ENCODE data around the gene ALG1. TPM values are rescaled to one million over a fixed set of nuclear protein-coding genes. Genes with fewer than 3 reads are reported as not detected.
A peak's percentile ranks its signal among the peaks of the same experiment; 100 is the strongest.

ALG1 gene, protein sequence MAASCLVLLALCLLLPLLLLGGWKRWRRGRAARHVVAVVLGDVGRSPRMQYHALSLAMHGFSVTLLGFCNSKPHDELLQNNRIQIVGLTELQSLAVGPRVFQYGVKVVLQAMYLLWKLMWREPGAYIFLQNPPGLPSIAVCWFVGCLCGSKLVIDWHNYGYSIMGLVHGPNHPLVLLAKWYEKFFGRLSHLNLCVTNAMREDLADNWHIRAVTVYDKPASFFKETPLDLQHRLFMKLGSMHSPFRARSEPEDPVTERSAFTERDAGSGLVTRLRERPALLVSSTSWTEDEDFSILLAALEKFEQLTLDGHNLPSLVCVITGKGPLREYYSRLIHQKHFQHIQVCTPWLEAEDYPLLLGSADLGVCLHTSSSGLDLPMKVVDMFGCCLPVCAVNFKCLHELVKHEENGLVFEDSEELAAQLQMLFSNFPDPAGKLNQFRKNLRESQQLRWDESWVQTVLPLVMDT
- 12.0 and 14.9 TPM in 2 replicates for total RNA-seq (2014; rRNA removed; shearing (Covaris generic))

GRCh38 chr16:5071681-5072333, at the start of gene ALG1:
Gene ALG1, plus strand, starts transcription at chr16:5071843. Its CDS starts 7 bp downstream, at chr16:5071850.
- peak; percentile 84 for DNase-seq (ENCODE audit: low spot score)

DNA sequence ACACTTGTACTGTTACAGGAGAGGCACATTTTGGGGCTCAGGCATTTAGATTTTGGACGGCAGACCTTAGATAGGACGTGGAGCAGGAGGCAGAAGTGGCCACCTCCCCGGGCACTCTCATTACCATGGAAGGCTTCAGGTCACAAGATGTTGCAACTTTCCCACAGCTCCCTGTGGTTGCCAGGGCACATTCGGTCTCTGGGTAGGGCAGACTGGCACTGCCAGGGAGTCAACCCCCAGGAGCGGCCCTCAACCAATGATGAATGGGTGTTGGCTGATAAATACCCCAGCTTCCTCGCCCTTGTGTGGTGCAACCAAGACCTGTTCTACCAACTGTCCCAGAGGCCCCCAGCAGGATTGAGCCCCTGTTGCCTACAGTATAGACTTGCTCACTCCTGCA, 49.1 kb upstream of the ALG1 start:
- DNase-seq (ENCODE audit: low spot score), result no peak

DNA sequence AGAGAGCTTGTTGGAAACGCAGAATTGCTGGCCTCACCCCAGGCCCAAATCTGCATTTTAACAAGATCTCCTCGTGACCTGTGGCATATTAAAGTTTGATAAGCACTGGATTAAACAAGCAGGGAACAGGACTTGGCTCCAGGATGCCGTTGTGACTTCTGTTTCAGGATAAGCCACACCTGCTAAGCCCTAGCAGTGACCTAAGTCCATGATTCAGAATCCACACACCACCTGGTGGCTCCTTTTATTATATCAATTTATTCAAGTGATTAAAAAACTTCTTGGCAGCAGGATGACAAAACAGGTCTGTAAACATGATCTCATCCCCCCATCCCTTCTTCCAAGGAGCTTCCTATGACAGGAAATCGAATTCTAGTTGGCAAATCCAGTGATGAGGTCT, 47.0 kb upstream of the ALG1 start:
- peak; percentile 26 for DNase-seq (ENCODE audit: low spot score)

DNA sequence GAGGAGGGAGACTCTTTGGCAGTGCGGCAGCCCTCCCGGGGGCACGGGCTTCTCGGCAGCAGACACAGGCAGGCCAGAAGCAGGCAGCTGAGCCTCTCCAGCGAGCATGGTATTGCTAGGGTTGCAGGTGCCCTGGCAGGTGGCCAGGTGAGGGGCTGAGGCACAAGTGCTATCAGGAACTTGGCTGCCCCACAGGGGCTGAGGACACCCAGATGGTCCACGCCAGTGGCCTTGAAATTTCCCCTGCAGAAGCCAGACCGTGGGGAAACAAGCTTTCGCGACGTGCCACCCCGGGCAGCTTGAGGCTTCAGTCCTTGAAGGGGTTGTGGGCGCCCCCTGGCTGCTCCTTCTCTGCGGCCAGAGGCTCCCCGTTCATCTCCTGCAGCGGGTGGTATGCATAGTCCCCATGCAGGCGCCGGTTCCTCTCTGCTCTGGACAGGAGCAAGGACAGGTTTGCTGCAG, 46.4 kb upstream of the ALG1 start:
- DNase-seq (ENCODE audit: low spot score), result no peak

GRCh38 chr16:5026664-5027063, 45.0 kb upstream of the ALG1 start:
- DNase-seq (ENCODE audit: low spot score), result no peak

- no peak for DNase-seq (ENCODE audit: low spot score)
These were observed 44.6 kb upstream of the ALG1 start for GRCh38 chr16:5027086-5027485.

GRCh38 chr16:5027575-5028235, 43.9 kb upstream of the ALG1 start:
- DNase-seq (ENCODE audit: low spot score), result no peak

DNA sequence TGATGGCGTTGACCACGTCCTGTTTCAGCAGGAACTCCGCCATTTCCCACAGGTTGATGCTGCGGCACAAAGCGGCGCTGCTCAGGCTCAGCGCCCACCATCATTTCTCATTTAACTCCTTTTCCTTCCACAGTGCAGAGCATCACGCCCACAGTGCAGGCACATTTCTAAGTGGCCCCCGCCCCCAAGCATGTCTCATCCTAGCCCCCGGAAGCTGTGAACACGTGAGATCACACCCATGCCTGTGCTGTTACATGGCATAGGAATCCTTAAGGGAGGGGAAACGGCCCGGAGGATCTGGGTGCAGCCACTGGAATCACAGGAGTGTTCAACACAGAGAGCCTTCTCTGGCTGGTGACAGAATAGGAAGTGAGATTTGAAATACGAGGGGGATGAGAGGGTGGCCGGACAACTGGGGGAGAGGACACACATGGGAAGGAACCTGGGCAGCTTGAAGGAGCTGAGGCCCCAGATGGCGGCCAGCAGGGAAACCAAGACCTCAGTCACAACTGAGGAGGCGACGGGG, 42.6 kb upstream of the ALG1 start:
- no peak for DNase-seq (ENCODE audit: low spot score)

DNA sequence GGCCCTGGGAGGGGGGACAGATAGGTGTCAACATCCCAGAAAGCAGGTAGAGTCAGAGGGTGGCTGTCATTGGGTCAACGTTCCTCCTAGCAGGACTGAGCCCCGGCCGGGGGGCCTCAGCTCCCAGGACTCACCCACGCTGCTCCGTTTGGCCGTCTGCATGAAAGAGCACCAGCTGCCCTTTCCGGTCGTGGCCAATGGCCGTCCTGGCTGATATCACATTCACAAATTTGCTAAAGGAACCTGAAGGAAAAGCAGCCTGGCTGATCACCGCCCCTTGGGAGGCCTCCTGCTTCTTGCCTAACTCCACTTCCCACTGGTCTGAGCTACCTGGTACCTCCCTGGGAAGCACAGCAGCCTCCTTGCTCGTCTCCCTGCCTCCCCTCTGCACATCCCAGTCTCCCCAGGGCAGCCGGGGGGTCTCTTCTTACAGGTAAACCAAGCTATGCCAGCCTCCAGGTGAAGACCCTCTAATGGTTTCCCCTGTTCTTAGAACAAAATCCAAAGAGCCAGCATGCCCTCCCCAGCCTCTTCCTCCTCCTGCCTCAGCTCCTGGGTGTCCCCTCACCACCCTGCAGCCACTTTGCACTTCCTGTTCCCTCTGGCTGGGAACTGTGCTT, 41.3 kb upstream of the ALG1 start:
- DNase-seq (ENCODE audit: low spot score), result no peak

DNA sequence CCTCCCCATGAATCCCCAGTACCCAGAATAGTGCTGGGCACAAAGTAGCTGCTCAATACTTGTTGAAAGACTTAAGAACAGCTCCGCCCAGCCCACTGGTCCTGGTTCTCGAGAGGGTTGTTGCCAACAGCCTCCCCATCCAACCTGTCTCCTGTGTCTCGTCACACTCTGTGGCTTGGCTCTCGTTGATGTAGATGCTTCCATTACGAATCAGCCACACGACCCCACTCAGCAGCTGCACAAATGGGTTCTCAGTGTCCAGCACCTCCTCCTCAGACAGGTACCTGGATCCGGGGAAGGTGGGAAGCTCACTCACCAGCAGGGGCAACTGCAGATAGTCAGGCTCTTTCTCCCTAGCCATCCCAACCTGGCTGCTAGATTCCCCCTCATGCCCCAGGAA, 40.0 kb upstream of the ALG1 start:
- no peak for DNase-seq (ENCODE audit: low spot score)

DNA sequence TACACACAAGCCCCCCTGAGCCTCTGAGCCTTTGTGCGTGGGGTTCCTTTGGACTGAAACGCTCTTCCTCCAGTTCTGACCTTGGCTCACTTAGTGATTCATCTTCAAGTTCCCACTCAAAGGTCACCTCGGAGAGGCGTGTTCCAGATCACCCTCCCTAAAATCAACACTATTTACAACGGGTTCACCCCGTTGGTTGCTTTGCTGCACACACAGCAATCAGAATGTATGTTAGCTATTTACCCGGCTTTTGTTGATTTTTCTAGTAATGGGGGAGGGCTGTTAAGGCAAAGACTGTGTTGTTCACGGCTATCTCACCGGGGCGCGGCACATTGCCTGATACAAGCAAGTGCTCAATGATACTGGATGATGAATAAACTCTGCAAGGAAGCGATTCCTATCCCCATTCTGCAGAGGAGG, 38.9 kb upstream of the ALG1 start:
- no peak for DNase-seq (ENCODE audit: low spot score)

GRCh38 chr16:5033256-5034166, 38.1 kb upstream of the ALG1 start, which contains the start of gene NAGPA:
Gene NAGPA, minus strand, starts transcription at chr16:5033935. Its CDS starts 21 bp downstream, at chr16:5033914.
- peak; percentile 67 for DNase-seq (ENCODE audit: low spot score)

- DNase-seq (ENCODE audit: low spot score), result no peak
These were observed 37.5 kb upstream of the ALG1 start for GRCh38 chr16:5034167-5034523.

GRCh38 chr16:5035909-5036227, 35.8 kb upstream of the ALG1 start:
- DNase-seq (ENCODE audit: low spot score), result no peak

- no peak for DNase-seq (ENCODE audit: low spot score)
These were observed 35.2 kb upstream of the ALG1 start for GRCh38 chr16:5036228-5037156.

DNA sequence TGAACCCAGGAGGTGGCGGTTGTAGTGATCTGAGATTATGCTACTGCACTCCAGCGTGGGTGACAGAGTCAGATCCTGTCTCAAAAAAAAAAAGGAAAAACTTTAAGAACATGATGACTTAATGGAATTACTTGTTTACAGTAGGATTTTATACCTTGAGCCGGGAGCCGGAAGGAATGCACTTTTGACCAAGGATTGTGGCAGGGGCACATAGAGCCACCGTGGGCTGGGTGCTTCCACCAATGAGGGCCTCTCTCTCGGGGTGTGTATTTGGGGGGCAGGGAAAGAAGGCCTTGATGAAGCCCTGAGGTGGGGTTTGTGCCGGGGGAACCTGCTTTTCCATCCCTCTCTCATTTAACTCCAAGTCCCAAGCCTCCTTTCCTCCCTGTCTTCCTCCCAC, 31.2 kb upstream of the ALG1 start:
- DNase-seq (ENCODE audit: low spot score), result peak; percentile 52

GRCh38 chr16:5041600-5042133, 30.0 kb upstream of the ALG1 start:
- DNase-seq (ENCODE audit: low spot score), result peak; percentile 87

DNA sequence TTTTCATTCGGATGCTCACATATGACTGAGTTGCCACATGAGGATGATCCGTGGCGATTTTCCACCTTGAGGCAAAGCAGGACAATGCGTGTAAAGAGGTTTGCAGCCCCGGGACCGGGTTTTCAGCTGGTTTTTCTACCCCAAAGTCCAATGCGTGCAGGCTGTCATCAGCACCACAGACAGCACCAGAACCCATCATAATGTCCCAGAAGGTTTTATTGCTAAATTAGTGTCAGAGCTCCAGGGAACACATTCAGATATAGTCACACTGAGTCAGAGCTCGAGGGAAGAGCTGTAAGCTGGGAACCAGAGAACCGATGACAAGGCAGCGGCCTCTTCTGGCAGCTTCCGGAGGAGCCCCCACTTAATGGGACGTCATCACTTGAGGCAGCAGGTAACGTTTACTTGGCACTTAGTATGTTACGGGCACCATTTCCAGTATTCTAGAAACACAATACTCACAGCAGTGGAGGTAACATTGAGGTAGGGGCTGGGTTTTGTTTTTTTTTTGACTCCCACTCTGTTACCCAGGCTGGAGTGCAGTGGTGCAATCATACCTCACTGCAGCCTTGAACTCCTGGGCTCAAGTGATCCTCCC, 29.0 kb upstream of the ALG1 start:
- DNase-seq (ENCODE audit: low spot score), result no peak

DNA sequence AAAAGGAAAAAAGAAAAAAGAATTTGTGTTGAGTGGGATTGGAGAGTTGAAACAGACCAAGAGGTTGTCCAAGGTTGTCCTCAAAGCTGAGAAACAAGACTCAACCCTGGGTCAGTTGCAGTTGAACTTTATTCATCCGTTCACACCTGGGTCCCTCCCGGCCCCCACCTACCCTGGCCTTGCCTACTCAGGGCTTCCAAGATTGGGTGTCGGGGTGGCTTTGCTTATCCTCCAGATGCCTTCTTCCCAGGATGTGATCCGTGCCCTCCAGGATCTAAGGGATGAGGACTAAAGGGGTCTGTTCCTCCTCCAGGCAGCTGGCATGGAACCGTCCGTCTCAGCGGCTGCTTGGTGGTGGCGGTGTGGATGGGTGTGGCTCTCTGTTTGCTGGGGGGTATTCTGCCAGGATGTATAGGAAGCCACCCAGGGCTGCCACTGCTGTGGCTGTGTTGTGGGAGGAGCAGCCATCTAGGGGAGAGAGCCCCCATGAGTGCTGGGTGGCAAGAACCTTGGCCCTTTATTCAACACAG, 27.6 kb upstream of the ALG1 start:
- no peak for DNase-seq (ENCODE audit: low spot score)
